NOMO-1 treated with dmso at 0.1 percent for 144 hours (cell line): Measurements from ENCODE around the gene GTF3C1.

ENCODE experiments used
- DNase-seq: peaks from one replicate; lab custom pipeline; 2025; ENCODE audit not compliant: unreplicated experiment; lab: John Stamatoyannopoulos, UW

GTF3C1 gene

GRCh38 chr16:27489906-27490305 lies 59.8 kb downstream of the GTF3C1 start:
- no peak for DNase-seq

DNA sequence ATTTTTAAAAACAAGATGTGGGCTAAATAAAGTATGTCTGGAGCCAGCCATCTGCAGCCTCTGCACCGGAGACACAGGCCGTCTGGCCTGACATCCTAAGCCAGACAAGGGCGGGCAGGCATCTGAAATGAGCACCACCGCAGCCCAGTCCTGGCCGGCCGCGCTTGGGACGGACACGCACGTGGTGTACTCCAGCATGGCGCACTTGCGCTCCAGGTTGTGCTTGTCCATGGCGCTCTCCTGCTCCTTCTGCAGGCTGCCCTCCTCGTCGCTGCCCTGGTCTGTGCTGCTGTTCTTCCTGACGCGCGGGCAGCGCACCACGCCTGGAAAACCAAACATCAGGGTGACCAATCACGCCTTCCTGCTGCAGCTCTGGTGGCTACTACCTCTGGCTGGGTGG lies 60.3 kb downstream of the GTF3C1 start:
- DNase-seq = no peak

- no peak for DNase-seq
Observed at GRCh38 chr16:27486760-27487159, 63.0 kb downstream of the GTF3C1 start.

GRCh38 chr16:27486344-27486743 lies 63.4 kb downstream of the GTF3C1 start:
- DNase-seq = no peak

DNA sequence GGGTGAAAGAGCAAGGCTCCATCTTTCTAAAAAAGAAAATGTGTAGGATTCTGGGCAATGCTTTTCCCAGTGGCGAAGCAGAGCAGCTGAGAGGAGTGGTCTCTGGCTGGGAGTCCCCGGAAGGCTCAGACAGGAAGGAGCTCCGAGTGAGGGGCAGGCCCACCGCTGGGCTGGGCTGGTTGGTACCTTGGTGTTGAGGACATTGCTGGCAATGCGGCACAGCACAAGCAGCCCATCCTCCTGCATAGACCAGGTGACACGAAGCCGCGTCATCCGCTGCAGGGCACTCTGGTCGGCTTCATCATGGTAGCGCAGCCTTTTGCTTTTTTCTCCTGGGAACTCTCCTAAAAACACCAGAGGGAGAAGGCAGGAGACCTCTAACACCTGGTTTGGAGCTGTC lies 63.9 kb downstream of the GTF3C1 start:
- DNase-seq = no peak

- no peak for DNase-seq
Observed at GRCh38 chr16:27485126-27485525, 64.6 kb downstream of the GTF3C1 start.

- DNase-seq = no peak
Observed at GRCh38 chr16:27483624-27484023, 66.1 kb downstream of the GTF3C1 start.

DNA sequence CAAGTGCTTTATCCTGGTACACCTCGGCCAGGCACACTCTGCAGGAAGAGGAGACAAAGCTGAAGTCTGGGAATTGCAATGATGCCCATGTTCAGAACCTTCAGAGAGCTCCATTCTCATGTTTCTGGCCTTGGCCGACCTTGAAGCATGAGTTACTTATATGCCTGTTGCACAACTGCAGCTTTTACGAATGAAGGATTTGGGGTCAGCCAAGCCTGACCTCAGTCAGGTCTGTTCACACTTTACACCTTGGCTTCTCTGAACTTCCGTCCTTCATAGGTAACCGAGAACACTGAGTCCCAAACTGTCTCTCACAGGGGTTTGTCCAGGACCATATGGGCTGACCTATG lies 66.7 kb downstream of the GTF3C1 start:
- no peak for DNase-seq

DNA sequence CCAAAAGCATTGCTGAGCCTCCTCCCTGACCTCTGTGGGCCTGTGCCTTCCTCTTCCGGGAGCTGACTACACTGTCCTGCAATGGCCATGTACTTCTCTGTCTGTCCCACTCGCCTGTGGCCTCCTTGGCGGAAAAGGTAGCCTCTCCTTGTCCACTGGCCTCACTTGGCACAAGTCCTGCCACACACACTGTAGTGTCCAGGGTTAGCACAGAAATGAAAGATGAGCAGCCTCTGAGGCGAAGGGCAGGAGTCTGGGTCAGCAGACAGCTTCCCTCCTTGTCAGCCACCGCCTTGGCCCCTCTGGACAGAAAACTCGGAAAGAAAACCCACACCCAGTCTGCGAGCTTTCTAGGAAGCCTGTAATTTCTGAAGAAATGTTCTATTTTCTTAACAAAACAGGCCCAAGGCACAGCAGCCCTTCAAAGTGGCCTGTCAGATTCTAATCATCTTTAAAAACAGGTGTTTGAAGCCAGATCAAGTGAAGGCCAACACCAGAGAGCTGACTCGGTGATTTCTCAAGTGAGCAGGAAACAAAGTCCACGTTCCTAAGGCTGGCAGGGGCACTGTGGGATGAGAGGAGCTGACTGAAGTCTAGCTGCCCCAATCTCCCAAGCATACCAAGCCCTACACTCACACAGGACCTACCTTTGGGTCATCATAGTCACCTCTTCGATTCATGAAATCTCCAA lies 67.2 kb downstream of the GTF3C1 start:
- no peak for DNase-seq

GRCh38 chr16:27481282-27481934 lies 68.3 kb downstream of the GTF3C1 start:
- DNase-seq = no peak

DNA sequence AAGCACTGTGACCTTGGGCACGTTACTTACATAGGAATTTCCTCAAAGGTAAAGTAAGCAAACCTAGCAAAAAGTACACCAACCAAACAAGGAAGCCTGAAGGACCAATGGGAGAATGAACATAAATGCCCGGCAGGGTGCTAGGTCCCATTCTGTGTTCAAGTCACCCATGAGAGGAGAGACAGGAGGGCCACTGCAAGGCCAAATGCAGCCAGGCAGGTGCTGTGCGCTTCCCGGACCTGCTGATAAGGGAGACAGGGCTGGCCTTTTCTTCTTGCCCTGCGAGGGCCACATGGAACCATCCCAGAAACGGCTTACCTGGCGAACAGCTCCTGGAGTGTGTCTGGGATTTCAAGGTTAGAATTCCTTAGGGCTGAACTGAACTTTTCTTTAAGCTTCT lies 69.0 kb downstream of the GTF3C1 start:
- no peak for DNase-seq

- no peak for DNase-seq
Observed at GRCh38 chr16:27476240-27476639, 73.5 kb downstream of the GTF3C1 start.

- no peak for DNase-seq
Observed at GRCh38 chr16:27475561-27475960, 74.2 kb downstream of the GTF3C1 start.

GRCh38 chr16:27474921-27475320 lies 74.8 kb downstream of the GTF3C1 start:
- no peak for DNase-seq

DNA sequence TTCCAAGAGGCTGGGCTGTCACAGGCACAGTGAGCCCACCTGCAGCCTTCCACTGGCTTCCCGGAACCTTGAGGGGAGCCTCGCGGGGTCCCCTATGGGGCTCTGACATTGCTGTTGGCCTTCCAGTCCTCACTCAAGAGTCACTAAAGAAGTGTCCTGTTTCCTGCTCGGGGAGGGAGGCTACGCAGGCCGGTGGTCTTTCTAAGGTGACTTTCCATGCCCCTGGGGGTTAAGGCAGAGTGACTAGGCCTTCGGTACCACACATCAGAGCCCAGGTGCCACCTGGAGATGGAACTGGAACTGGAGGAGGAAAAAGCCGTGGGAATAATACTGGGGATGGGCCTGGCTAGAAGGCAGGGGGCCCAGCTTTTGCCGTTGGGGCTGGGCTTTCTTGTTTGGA lies 75.7 kb downstream of the GTF3C1 start:
- no peak for DNase-seq

- no peak for DNase-seq
Observed at GRCh38 chr16:27473101-27473900, 76.4 kb downstream of the GTF3C1 start.

GRCh38 chr16:27472091-27473020 lies 77.4 kb downstream of the GTF3C1 start:
- DNase-seq = no peak

- no peak for DNase-seq
Observed at GRCh38 chr16:27471661-27472060, 78.1 kb downstream of the GTF3C1 start.

- no peak for DNase-seq
Observed at GRCh38 chr16:27470567-27471431, 78.9 kb downstream of the GTF3C1 start.

- no peak for DNase-seq
Observed at GRCh38 chr16:27468941-27469531, 80.7 kb downstream of the GTF3C1 start.
